ENCODE results near the gene TBL1X.

The TBL1X gene

GRCh38 chrX:9593756-9594155 is 128.9 kb downstream of the TBL1X start:
- DNase-seq, result no peak

- DNase-seq, result no peak
These were observed 130.3 kb downstream of the TBL1X start for GRCh38 chrX:9595174-9595573.

GRCh38 chrX:9596837-9597236 is 132.0 kb downstream of the TBL1X start:
- no peak for DNase-seq

GRCh38 chrX:9597361-9598035 is 132.6 kb downstream of the TBL1X start:
- no peak for DNase-seq

GRCh38 chrX:9598344-9598743 is 133.5 kb downstream of the TBL1X start:
- no peak for DNase-seq

- DNase-seq, result no peak
These were observed 139.5 kb downstream of the TBL1X start for GRCh38 chrX:9604111-9604907.

- no peak for DNase-seq
These were observed 140.0 kb downstream of the TBL1X start for GRCh38 chrX:9604908-9605306.

- no peak for DNase-seq
These were observed 140.6 kb downstream of the TBL1X start for GRCh38 chrX:9605484-9605883.

- no peak for DNase-seq
These were observed 142.1 kb downstream of the TBL1X start for GRCh38 chrX:9606971-9607370.

- no peak for DNase-seq
These were observed 144.6 kb downstream of the TBL1X start for GRCh38 chrX:9609499-9609898.

GRCh38 chrX:9609987-9610386 is 145.1 kb downstream of the TBL1X start:
- no peak for DNase-seq

- DNase-seq, result no peak
These were observed 146.0 kb downstream of the TBL1X start for GRCh38 chrX:9610771-9611392.

GRCh38 chrX:9611436-9612145 is 146.7 kb downstream of the TBL1X start:
- no peak for DNase-seq

GRCh38 chrX:9612146-9612505 is 147.3 kb downstream of the TBL1X start:
- DNase-seq, result no peak

- no peak for DNase-seq
These were observed 149.2 kb downstream of the TBL1X start for GRCh38 chrX:9614016-9614415.

GRCh38 chrX:9619133-9619532 is 154.3 kb downstream of the TBL1X start:
- DNase-seq, result no peak

GRCh38 chrX:9619581-9619980 is 154.7 kb downstream of the TBL1X start:
- DNase-seq, result no peak

- no peak for DNase-seq
These were observed 157.3 kb downstream of the TBL1X start for GRCh38 chrX:9622128-9622527.

GRCh38 chrX:9626379-9626778 is 161.5 kb downstream of the TBL1X start:
- DNase-seq, result no peak

GRCh38 chrX:9627922-9628321 is 163.1 kb downstream of the TBL1X start:
- no peak for DNase-seq

- no peak for DNase-seq
These were observed 164.1 kb downstream of the TBL1X start for GRCh38 chrX:9628779-9629493.

- no peak for DNase-seq
These were observed 169.7 kb downstream of the TBL1X start for GRCh38 chrX:9634551-9634950.

GRCh38 chrX:9635368-9635767 is 170.5 kb downstream of the TBL1X start:
- DNase-seq, result no peak
